ENCODE data around the gene INPP4B.

The INPP4B gene

GRCh38 chr4:142201041-142201440 lies 645.1 kb downstream of the INPP4B start:
- Histone ChIP-seq H3K56ac (ENCODE audit: low read length) (no peak overlapping the region), H3K4ac (ENCODE audit: low read depth, low read length) (no peak overlapping the region), H3K79me1 (ENCODE audit: low read length) (no peaks in the 10 kb centered on the region)

GRCh38 chr4:142194905-142195304 lies 651.2 kb downstream of the INPP4B start:
- Histone ChIP-seq H2AK5ac (ENCODE audit: low read length) (no peak overlapping the region), H3K79me2 (ENCODE audit: control insufficient read depth, insufficient read depth, low read length) (no peaks in the 10 kb centered on the region), H4K8ac (ENCODE audit: low read depth, low read length) (no peak overlapping the region), H4K5ac (ENCODE audit: low read length) (no peak overlapping the region), H3K9ac (ENCODE audit: low read length) (no peak overlapping the region), H3K79me1 (ENCODE audit: low read length) (no peaks in the 10 kb centered on the region), H3K4me1 (ENCODE audit: control insufficient read depth, low read depth, low read length) (no peaks in the 10 kb centered on the region), H3K27me3 (ENCODE audit: insufficient read depth, low read length, poor library complexity) (no peaks in the 10 kb centered on the region), H3K4me3 (ENCODE audit: low read length) (no peak overlapping the region), H3K27ac (ENCODE audit: low read depth, low read length) (no peak overlapping the region), H2BK120ac (ENCODE audit: low read depth, low read length) (no peak overlapping the region), H3K23ac (ENCODE audit: low read length) (no peak overlapping the region), H3K18ac (ENCODE audit: low read length) (no peak overlapping the region), H2BK15ac (replicated peaks; ENCODE audit: low read depth) (no peak overlapping the region), H3K56ac (ENCODE audit: low read length) (no peak overlapping the region), H3K36me3 (ENCODE audit: control insufficient read depth, insufficient read depth, low read length) (no peaks in the 10 kb centered on the region), H3K4ac (ENCODE audit: low read depth, low read length) (no peak overlapping the region), H3K4me2 (ENCODE audit: low read length) (no peak overlapping the region), H2BK5ac (ENCODE audit: low read length) (no peak overlapping the region)
- no peak for DNase-seq
- no CpG with 5 or more reads among the region's 2 CpGs for WGBS (ENCODE audit: extremely low coverage, insufficient coverage, low lambda C conversion rate)

More at GRCh38 chr4:142201041-142201440, 645.1 kb downstream of the INPP4B start:
- Histone ChIP-seq H3K27me3 (ENCODE audit: insufficient read depth, low read length, poor library complexity) (no peaks in the 10 kb centered on the region), H3K27ac (ENCODE audit: low read depth, low read length) (no peak overlapping the region), H3K36me3 (ENCODE audit: control insufficient read depth, insufficient read depth, low read length) (no peaks in the 10 kb centered on the region), H3K9ac (ENCODE audit: low read length) (no peak overlapping the region), H2AK5ac (ENCODE audit: low read length) (no peak overlapping the region), H3K18ac (ENCODE audit: low read length) (no peak overlapping the region), H3K4me1 (ENCODE audit: control insufficient read depth, low read depth, low read length) (no peaks in the 10 kb centered on the region), H4K5ac (ENCODE audit: low read length) (no peak overlapping the region), H2BK15ac (replicated peaks; ENCODE audit: low read depth) (no peak overlapping the region), H2BK120ac (ENCODE audit: low read depth, low read length) (no peak overlapping the region), H3K79me2 (ENCODE audit: control insufficient read depth, insufficient read depth, low read length) (no peaks in the 10 kb centered on the region), H3K23ac (ENCODE audit: low read length) (no peak overlapping the region), H2BK5ac (ENCODE audit: low read length) (no peak overlapping the region), H4K8ac (ENCODE audit: low read depth, low read length) (no peak overlapping the region), H3K4me3 (ENCODE audit: low read length) (no peak overlapping the region), H3K4me2 (ENCODE audit: low read length) (no peak overlapping the region)
- no peak for DNase-seq

GRCh38 chr4:142191901-142192300 lies 654.2 kb downstream of the INPP4B start:
- no peak overlapping the region for H2BK5ac ChIP-seq (ENCODE audit: low read length)
- no peak overlapping the region for H4K5ac ChIP-seq (ENCODE audit: low read length)
- no peaks in the 10 kb centered on the region for H3K36me3 ChIP-seq (ENCODE audit: control insufficient read depth, insufficient read depth, low read length)
- H3K23ac ChIP-seq (ENCODE audit: low read length), result no peak overlapping the region
- no peak overlapping the region for H2BK15ac ChIP-seq (replicated peaks; ENCODE audit: low read depth)
- H2BK120ac ChIP-seq (ENCODE audit: low read depth, low read length), result no peak overlapping the region
- no peaks in the 10 kb centered on the region for H3K4me1 ChIP-seq (ENCODE audit: control insufficient read depth, low read depth, low read length)
- no peak for DNase-seq
- no peak overlapping the region for H4K8ac ChIP-seq (ENCODE audit: low read depth, low read length)
- no peak overlapping the region for H2AK5ac ChIP-seq (ENCODE audit: low read length)
- no peak overlapping the region for H3K4me3 ChIP-seq (ENCODE audit: low read length)
- H3K4me2 ChIP-seq (ENCODE audit: low read length), result no peak overlapping the region
- H3K79me2 ChIP-seq (ENCODE audit: control insufficient read depth, insufficient read depth, low read length), result no peaks in the 10 kb centered on the region
- no CpG with 5 or more reads among the region's 3 CpGs for WGBS (ENCODE audit: extremely low coverage, insufficient coverage, low lambda C conversion rate)
- no peak overlapping the region for H3K18ac ChIP-seq (ENCODE audit: low read length)
- no peaks in the 10 kb centered on the region for H3K27me3 ChIP-seq (ENCODE audit: insufficient read depth, low read length, poor library complexity)
- H3K56ac ChIP-seq (ENCODE audit: low read length), result no peak overlapping the region
- H3K9ac ChIP-seq (ENCODE audit: low read length), result no peak overlapping the region
- no peak overlapping the region for H3K27ac ChIP-seq (ENCODE audit: low read depth, low read length)
- no peaks in the 10 kb centered on the region for H3K79me1 ChIP-seq (ENCODE audit: low read length)
- H3K4ac ChIP-seq (ENCODE audit: low read depth, low read length), result no peak overlapping the region

GRCh38 chr4:142181021-142181420 lies 665.1 kb downstream of the INPP4B start:
- Histone ChIP-seq H3K4ac (ENCODE audit: low read depth, low read length) (no peak overlapping the region), H3K27me3 (ENCODE audit: insufficient read depth, low read length, poor library complexity) (no peaks in the 10 kb centered on the region), H3K18ac (ENCODE audit: low read length) (no peak overlapping the region), H2BK5ac (ENCODE audit: low read length) (no peak overlapping the region), H3K9ac (ENCODE audit: low read length) (no peak overlapping the region), H4K8ac (ENCODE audit: low read depth, low read length) (no peak overlapping the region), H3K4me2 (ENCODE audit: low read length) (no peak overlapping the region), H3K27ac (ENCODE audit: low read depth, low read length) (no peak overlapping the region), H3K4me3 (ENCODE audit: low read length) (no peak overlapping the region), H3K79me2 (ENCODE audit: control insufficient read depth, insufficient read depth, low read length) (no peaks in the 10 kb centered on the region), H3K23ac (ENCODE audit: low read length) (no peak overlapping the region), H3K79me1 (ENCODE audit: low read length) (no peaks in the 10 kb centered on the region), H3K4me1 (ENCODE audit: control insufficient read depth, low read depth, low read length) (no peaks in the 10 kb centered on the region), H2BK15ac (replicated peaks; ENCODE audit: low read depth) (no peak overlapping the region), H4K5ac (ENCODE audit: low read length) (no peak overlapping the region), H2BK120ac (ENCODE audit: low read depth, low read length) (no peak overlapping the region), H3K56ac (ENCODE audit: low read length) (no peak overlapping the region), H3K36me3 (ENCODE audit: control insufficient read depth, insufficient read depth, low read length) (no peaks in the 10 kb centered on the region), H2AK5ac (ENCODE audit: low read length) (no peak overlapping the region)
- DNase-seq, result no peak
- WGBS (ENCODE audit: extremely low coverage, insufficient coverage, low lambda C conversion rate), result no CpG with 5 or more reads among the region's 3 CpGs

- Histone ChIP-seq H3K79me1 (ENCODE audit: low read length) (no peaks in the 10 kb centered on the region), H4K5ac (ENCODE audit: low read length) (no peak overlapping the region), H3K9ac (ENCODE audit: low read length) (no peak overlapping the region), H2BK15ac (replicated peaks; ENCODE audit: low read depth) (no peak overlapping the region), H2BK120ac (ENCODE audit: low read depth, low read length) (no peak overlapping the region), H3K4me2 (ENCODE audit: low read length) (no peak overlapping the region), H3K4ac (ENCODE audit: low read depth, low read length) (no peak overlapping the region), H3K4me3 (ENCODE audit: low read length) (no peak overlapping the region), H3K36me3 (ENCODE audit: control insufficient read depth, insufficient read depth, low read length) (no peaks in the 10 kb centered on the region), H3K4me1 (ENCODE audit: control insufficient read depth, low read depth, low read length) (no peaks in the 10 kb centered on the region), H3K27me3 (ENCODE audit: insufficient read depth, low read length, poor library complexity) (no peaks in the 10 kb centered on the region), H3K27ac (ENCODE audit: low read depth, low read length) (no peak overlapping the region), H3K79me2 (ENCODE audit: control insufficient read depth, insufficient read depth, low read length) (no peaks in the 10 kb centered on the region), H2AK5ac (ENCODE audit: low read length) (no peak overlapping the region), H3K23ac (ENCODE audit: low read length) (no peak overlapping the region), H2BK5ac (ENCODE audit: low read length) (no peak overlapping the region), H4K8ac (ENCODE audit: low read depth, low read length) (no peak overlapping the region), H3K18ac (ENCODE audit: low read length) (no peak overlapping the region), H3K56ac (ENCODE audit: low read length) (no peak overlapping the region)
- no peak for DNase-seq
Observed at GRCh38 chr4:142169216-142169615, 676.9 kb downstream of the INPP4B start.

DNA sequence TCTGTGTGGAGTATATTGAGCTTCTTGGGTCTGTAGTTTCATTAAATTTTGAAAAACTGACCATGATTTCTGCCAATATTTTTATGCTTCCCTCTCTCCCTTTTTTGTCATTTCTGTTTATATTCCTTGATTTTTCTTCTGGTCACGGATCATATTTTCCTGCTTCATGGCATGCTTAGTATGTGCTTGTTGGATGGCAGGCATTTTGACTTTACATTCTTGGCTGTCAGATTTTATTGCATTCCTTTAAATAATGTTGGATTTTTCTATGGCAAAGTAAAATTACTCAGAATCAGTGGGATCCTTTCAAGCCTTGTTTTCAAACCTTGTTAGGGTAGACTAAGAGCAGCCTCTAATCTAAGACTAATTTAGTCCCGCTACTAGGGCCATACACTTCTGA lies 677.9 kb downstream of the INPP4B start:
- H3K4ac ChIP-seq (ENCODE audit: low read depth, low read length), result no peak overlapping the region
- H3K36me3 ChIP-seq (ENCODE audit: control insufficient read depth, insufficient read depth, low read length), result no peaks in the 10 kb centered on the region
- H3K4me3 ChIP-seq (ENCODE audit: low read length), result no peak overlapping the region
- no peak overlapping the region for H3K4me2 ChIP-seq (ENCODE audit: low read length)
- H4K8ac ChIP-seq (ENCODE audit: low read depth, low read length), result no peak overlapping the region
- H2BK120ac ChIP-seq (ENCODE audit: low read depth, low read length), result no peak overlapping the region
- H3K9ac ChIP-seq (ENCODE audit: low read length), result no peak overlapping the region
- no peak for DNase-seq
- no peak overlapping the region for H3K23ac ChIP-seq (ENCODE audit: low read length)
- H3K4me1 ChIP-seq (ENCODE audit: control insufficient read depth, low read depth, low read length), result no peaks in the 10 kb centered on the region
- H3K27ac ChIP-seq (ENCODE audit: low read depth, low read length), result no peak overlapping the region
- no peaks in the 10 kb centered on the region for H3K27me3 ChIP-seq (ENCODE audit: insufficient read depth, low read length, poor library complexity)
- no peak overlapping the region for H2AK5ac ChIP-seq (ENCODE audit: low read length)
- H4K5ac ChIP-seq (ENCODE audit: low read length), result no peak overlapping the region
- no peak overlapping the region for H2BK5ac ChIP-seq (ENCODE audit: low read length)
- H3K79me2 ChIP-seq (ENCODE audit: control insufficient read depth, insufficient read depth, low read length), result no peaks in the 10 kb centered on the region
- H3K18ac ChIP-seq (ENCODE audit: low read length), result no peak overlapping the region
- H3K56ac ChIP-seq (ENCODE audit: low read length), result no peak overlapping the region
- no peak overlapping the region for H2BK15ac ChIP-seq (replicated peaks; ENCODE audit: low read depth)
- no CpG with 5 or more reads among the region's 2 CpGs for WGBS (ENCODE audit: extremely low coverage, insufficient coverage, low lambda C conversion rate)
- no peaks in the 10 kb centered on the region for H3K79me1 ChIP-seq (ENCODE audit: low read length)
